ENCODE measurements around the gene AJM1.

DNA sequence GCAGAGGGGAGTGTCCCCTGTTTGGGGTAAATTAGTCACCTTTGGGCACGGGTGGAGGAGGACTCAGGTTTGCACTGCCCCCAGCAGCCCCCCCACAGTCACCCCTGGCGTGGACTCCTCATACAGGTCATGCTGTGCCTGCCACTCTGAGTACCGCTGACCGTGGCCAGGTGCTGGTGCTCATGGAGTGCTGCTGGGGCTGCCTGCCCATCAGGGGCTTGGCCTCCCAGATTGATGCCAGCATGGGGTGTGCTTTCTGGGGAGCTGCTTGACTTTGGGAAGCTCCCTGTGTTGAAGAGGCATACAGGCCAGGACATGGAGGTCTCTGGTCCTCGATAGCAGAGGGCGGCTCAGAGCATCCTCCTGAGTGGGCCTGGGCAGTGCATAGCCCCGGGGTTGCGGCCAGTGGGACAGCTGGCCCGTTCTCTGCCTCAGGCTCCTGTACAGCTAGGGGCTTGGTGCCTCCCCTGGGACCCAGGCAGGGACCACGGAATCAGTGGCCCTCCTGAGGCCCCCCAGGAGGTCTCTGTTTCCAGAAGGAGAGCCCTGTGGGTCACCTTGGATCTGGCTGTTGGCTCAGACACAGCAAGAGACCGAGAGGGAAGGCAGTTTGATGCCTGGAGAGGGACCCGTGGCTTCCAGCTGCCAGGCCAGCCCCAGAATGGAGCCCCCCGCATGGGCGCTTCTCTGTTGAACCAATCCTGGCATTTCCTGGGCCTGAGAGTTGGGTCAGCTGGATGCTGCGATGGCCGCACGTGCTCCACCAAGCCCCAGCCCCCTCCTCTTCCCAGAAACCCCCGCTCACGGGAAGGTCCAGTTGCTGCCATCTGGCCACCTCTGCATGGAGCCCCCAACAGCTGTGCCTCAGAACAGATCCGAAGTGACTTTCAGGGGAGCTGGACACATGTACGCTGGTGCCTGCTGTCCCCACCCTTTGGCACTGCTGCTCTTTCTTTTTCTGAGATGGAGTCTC lies 6.1 kb upstream of the AJM1 start:
- TF ChIP-seq RNF2 (IDR thresholded peaks at IDR 0.05; ENCODE audit: borderline replicate concordance, low read depth) (no peak), POLR2A (IDR thresholded peaks at IDR 0.05; ENCODE audit: low read length) (no peak)
- TF ChIP-seq, protein P1, sequence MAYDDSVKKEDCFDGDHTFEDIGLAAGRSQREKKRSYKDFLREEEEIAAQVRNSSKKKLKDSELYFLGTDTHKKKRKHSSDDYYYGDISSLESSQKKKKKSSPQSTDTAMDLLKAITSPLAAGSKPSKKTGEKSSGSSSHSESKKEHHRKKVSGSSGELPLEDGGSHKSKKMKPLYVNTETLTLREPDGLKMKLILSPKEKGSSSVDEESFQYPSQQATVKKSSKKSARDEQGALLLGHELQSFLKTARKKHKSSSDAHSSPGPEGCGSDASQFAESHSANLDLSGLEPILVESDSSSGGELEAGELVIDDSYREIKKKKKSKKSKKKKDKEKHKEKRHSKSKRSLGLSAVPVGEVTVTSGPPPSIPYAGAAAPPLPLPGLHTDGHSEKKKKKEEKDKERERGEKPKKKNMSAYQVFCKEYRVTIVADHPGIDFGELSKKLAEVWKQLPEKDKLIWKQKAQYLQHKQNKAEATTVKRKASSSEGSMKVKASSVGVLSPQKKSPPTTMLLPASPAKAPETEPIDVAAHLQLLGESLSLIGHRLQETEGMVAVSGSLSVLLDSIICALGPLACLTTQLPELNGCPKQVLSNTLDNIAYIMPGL (CRISPR knock-in tag; IDR thresholded peaks at IDR 0.05; ENCODE audit: borderline replicate concordance), result no peak
- TF ChIP-seq, protein P2, sequence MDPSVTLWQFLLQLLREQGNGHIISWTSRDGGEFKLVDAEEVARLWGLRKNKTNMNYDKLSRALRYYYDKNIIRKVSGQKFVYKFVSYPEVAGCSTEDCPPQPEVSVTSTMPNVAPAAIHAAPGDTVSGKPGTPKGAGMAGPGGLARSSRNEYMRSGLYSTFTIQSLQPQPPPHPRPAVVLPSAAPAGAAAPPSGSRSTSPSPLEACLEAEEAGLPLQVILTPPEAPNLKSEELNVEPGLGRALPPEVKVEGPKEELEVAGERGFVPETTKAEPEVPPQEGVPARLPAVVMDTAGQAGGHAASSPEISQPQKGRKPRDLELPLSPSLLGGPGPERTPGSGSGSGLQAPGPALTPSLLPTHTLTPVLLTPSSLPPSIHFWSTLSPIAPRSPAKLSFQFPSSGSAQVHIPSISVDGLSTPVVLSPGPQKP (IDR thresholded peaks at IDR 0.05; ENCODE audit: low read depth, low read length), result no peak
